ENCODE measurements around the gene TP53BP2.
A peak's percentile ranks its signal among the peaks of the same experiment; 100 is the strongest.
"Not testable (repeated sequence)": the region's sequence is repeated elsewhere in the genome, so short reads cannot be mapped to it uniquely, and the experiment has no call there.

Gene TP53BP2

GRCh38 chr1:223845810-223846682 is at the start of gene TP53BP2:
TP53BP2 (minus strand) TSS chr1:223845947; CDS start chr1:223845680, 267 bp downstream.
- peak; percentile 81 for DNase-seq

- not testable (repeated sequence) for DNase-seq
Observed at GRCh38 chr1:223890494-223890893, 44.7 kb upstream of the TP53BP2 start.

- not testable (repeated sequence) for DNase-seq
Observed at GRCh38 chr1:223889319-223889718, 43.6 kb upstream of the TP53BP2 start.

GRCh38 chr1:223887747-223888418 is 42.1 kb upstream of the TP53BP2 start:
- peak; percentile 93 for DNase-seq

GRCh38 chr1:223886516-223886921 is 40.8 kb upstream of the TP53BP2 start:
- peak; percentile 16 for DNase-seq

GRCh38 chr1:223885614-223886013 is 39.9 kb upstream of the TP53BP2 start:
- no peak for DNase-seq

- no peak for DNase-seq
Observed at GRCh38 chr1:223878598-223879325, 33.0 kb upstream of the TP53BP2 start.

GRCh38 chr1:223877804-223878203 is 32.1 kb upstream of the TP53BP2 start:
- DNase-seq, result no peak

GRCh38 chr1:223876590-223876989 is 30.8 kb upstream of the TP53BP2 start:
- DNase-seq, result no peak

- no peak for DNase-seq
Observed at GRCh38 chr1:223873044-223873443, 27.3 kb upstream of the TP53BP2 start.

GRCh38 chr1:223872308-223872901 is 26.7 kb upstream of the TP53BP2 start:
- no peak for DNase-seq

GRCh38 chr1:223870617-223871574 is 25.1 kb upstream of the TP53BP2 start:
- no peak for DNase-seq

GRCh38 chr1:223864599-223865368 is 19.0 kb upstream of the TP53BP2 start:
- DNase-seq, result not testable (repeated sequence)

GRCh38 chr1:223864084-223864483 is 18.3 kb upstream of the TP53BP2 start:
- DNase-seq, result no peak

- DNase-seq, result no peak
Observed at GRCh38 chr1:223861904-223862303, 16.2 kb upstream of the TP53BP2 start.

- no peak for DNase-seq
Observed at GRCh38 chr1:223860051-223860622, 14.4 kb upstream of the TP53BP2 start.

- DNase-seq, result no peak
Observed at GRCh38 chr1:223859058-223859457, 13.3 kb upstream of the TP53BP2 start.

- DNase-seq, result no peak
Observed at GRCh38 chr1:223856386-223856785, 10.6 kb upstream of the TP53BP2 start.

- no peak for DNase-seq
Observed at GRCh38 chr1:223853748-223854147, 8.0 kb upstream of the TP53BP2 start.

- no peak for DNase-seq
Observed at GRCh38 chr1:223853275-223853674, 7.5 kb upstream of the TP53BP2 start.

- DNase-seq, result no peak
Observed at GRCh38 chr1:223852337-223852736, 6.6 kb upstream of the TP53BP2 start.

Data from DMS79 treated with DMSO at 0.1 percent for 48 hours (cell line).